ENCODE data around the gene FXYD2.

FXYD2 gene

GRCh38 chr11:117774553-117774952 lies 50.0 kb downstream of the FXYD2 start:
- CTCF ChIA-PET: no interaction called here
- no peak for DNase-seq (ENCODE audit: low spot score)
- POLR2A ChIA-PET (ENCODE audit: low non-redundant PET): no interaction called here
- no peak for TF ChIP-seq CTCF (conservative IDR thresholded peaks at IDR 0.05; ENCODE audit: low read depth)
- H3K27ac ChIP-seq: no peak overlapping the region

GRCh38 chr11:117772360-117772759 lies 52.2 kb downstream of the FXYD2 start:
- ChIA-PET CTCF (no interaction called here), POLR2A (ENCODE audit: low non-redundant PET) (no interaction called here)
- TF ChIP-seq CTCF (conservative IDR thresholded peaks at IDR 0.05; ENCODE audit: low read depth): no peak
- H3K27ac ChIP-seq: no peak overlapping the region
- no peak for DNase-seq (ENCODE audit: low spot score)

- DNase-seq (ENCODE audit: low spot score): no peak
- ChIA-PET CTCF (no interaction called here), POLR2A (ENCODE audit: low non-redundant PET) (no interaction called here)
- no peak for TF ChIP-seq CTCF (conservative IDR thresholded peaks at IDR 0.05; ENCODE audit: low read depth)
- H3K27ac ChIP-seq: no peak overlapping the region
Observed at GRCh38 chr11:117771841-117772240, 52.7 kb downstream of the FXYD2 start.

GRCh38 chr11:117771197-117771596 lies 53.3 kb downstream of the FXYD2 start:
- CTCF ChIA-PET: no interaction called here
- H3K27ac ChIP-seq: no peak overlapping the region
- no peak for DNase-seq (ENCODE audit: low spot score)
- no peak for TF ChIP-seq CTCF (conservative IDR thresholded peaks at IDR 0.05; ENCODE audit: low read depth)
- POLR2A ChIA-PET (ENCODE audit: low non-redundant PET): no interaction called here

GRCh38 chr11:117770061-117770460 lies 54.5 kb downstream of the FXYD2 start:
- TF ChIP-seq CTCF (conservative IDR thresholded peaks at IDR 0.05; ENCODE audit: low read depth): no peak
- ChIA-PET CTCF (interaction anchor here (0.6 kb wide), 1 partner anchor 22 kb away, joined by 4 read pairs; no protein-coding TSS in a partner anchor), POLR2A (ENCODE audit: low non-redundant PET) (no interaction called here)
- DNase-seq (ENCODE audit: low spot score): no peak
- no peak overlapping the region for H3K27ac ChIP-seq

Measured in RWPE1 (cell line).